Activated T-helper 1 cell treated with anti-CD3 and anti-CD28 coated beads, Interleukin-2, amount 50 U/mL, for 16 hours (primary cell): ENCODE data around the gene EGFLAM.

Source experiments
- DNase-seq, 2 donors: peaks; one replicate each; pipeline ENCODE4 v3.0.0-alpha.2; 2020; ENCODE audit warnings: low read depth in 1 of 2, low spot score in 1 of 2

EGFLAM gene

DNA sequence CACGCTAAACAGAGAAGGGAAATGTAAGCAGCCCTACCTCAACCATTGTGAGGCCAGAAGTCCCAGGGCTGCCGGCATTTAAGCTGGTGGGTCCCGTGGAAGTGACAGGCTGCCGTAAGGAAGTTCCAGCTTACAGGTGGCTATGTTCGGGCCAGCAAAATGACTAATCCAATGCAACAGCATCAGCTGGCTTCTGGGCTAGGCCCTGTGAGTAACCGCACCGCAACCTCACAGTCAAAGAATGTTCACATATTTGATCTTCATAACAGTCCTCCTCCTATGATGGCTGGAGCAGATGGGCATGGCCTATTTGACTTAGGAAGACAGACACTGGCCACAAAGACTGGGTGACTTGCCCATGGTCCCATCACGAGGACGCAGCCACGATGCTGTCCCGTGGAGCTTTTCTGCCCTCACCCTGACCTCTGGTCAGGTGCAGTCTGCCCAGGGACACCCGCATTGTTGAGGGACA, 209.9 kb downstream of the EGFLAM start:
- no peak for DNase-seq

DNA sequence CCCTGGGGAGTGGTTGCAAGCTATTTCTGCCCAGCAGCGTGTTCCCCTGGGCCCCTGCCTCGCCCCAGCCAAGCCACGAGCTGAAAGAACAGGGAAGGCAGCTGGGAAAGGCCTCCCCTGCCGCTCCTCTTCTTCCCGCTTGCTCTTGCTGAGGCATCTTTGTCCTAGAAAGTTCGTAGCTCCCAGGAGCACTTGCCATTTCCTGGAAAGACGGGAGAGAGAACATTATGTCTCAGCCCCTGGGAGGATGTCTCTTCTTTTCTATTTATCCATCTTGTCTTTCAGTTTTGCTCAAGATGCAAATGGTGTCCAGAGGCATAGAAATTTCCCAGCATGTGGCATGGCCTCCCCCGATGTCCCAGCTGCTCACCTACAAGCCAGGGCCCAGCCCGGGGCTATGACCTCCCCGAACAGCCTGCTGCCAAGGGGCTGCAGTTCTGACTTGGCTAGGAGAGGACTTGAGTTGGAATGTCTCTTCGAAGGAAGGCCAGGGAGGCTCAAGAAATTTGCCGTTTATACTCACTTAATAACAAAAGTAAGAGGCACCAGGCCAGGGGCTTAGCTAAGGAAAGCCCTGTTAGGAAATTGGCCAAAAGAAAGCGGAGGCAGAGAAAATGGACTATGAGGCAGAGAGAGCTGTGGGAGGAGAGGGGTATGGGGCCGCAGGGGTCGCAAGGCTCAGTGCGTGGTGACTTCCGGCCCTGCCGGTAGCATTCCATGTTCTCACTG, 210.8 kb downstream of the EGFLAM start:
- no peak for DNase-seq

DNA sequence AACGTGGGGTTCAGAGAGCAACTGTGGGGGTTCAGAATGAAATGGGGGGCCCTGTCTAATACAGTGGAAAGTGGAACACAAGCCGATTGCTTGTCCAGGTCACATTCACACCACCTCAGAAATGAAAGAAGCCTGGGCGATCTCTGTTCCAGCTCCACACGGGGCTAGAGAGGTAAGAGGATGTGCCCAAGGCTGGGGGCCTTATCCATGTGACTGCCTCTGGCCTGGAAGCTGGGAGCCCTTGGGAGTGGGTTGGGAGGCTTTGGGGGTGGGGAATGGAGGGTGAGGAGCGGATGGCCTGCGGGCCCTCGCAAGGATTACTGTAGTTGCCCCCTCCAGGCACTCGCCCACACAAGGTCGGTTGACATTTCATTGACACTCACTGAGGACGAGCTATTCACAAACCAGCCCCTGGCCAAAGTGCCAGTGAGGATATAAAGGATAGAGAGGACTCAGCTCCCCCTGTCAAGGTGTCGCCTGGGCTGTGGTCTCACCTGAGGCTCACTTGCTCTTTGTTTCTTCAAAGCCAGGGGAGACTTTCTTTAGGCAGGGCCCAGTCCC, 211.4 kb downstream of the EGFLAM start:
- no peak for DNase-seq

DNA sequence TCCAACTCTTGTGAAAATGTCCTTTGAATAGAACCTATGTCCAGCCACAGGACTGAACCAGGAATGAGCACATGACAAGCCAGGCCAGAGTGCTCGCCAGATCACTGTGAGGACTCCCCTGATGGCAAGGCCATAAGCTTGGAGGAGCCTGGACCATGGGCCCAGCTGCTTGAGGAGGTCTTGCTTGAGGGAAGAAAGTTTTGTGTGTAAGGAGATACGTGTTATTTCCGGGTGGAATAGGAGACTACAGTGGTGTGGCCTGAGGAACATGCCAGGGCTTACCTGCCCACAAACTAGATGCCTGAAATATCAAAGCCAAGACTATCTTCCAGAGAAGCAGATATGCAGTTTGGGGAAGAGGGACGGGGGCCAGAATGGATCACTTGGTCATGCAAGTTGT, 213.3 kb downstream of the EGFLAM start:
- no peak for DNase-seq

DNA sequence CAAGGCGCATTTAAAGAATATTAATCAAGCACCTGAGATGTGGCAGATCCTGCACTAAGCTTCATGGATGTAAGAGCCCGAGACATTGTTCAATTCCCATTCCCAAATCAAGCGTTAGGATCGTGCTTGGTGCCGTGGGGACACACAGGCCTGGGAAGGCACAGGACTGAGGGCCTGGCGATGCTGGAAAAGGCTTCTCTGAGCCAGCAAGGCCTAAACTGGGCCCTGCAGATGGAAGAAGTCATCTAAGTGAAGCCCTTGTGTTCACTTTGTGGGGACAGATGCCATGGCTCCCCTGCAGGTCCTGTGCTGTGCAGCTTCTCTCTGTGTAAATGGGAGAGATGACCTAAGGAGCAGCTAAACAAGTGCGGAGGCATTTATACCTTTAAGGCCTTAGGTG, 214.2 kb downstream of the EGFLAM start:
- no peak for DNase-seq

DNA sequence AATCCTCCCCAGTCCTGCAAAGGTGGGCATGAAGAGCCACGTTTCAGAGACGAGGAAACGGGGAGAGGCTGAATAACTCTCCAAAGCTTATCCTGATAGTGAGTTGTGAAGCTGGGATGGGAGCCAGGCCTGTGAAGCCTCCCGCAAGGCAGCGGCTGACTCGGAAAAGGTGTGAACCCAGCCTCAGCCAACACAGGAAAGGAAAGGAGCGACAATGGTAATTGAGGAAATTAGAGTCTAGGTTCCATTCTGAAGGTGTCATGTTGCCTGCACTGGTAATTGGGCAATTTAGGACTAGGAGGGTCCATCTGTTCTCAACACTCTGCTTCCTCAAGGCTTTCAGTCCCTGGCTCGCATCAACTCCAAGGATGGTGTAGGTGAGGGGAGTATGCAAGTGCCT, 214.6 kb downstream of the EGFLAM start:
- DNase-seq, result no peak

DNA sequence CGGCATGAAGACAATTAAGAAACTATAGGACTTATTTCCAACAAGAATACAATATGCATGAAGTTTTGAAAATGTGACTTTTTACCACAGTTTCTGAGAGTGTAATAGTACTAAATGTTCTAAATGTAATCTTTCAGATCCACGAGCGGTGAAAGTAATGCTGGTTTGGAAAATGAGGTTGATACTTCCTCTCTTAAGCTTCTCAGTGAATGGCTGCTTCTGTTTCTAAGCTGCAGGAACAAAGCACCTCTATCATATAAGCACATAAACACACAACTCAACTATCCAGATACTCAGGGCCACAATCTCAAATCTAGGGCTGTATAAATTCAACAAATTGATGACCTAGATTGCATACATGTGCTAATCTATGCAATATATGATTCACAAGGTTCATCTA, 219.8 kb downstream of the EGFLAM start:
- DNase-seq, result no peak

DNA sequence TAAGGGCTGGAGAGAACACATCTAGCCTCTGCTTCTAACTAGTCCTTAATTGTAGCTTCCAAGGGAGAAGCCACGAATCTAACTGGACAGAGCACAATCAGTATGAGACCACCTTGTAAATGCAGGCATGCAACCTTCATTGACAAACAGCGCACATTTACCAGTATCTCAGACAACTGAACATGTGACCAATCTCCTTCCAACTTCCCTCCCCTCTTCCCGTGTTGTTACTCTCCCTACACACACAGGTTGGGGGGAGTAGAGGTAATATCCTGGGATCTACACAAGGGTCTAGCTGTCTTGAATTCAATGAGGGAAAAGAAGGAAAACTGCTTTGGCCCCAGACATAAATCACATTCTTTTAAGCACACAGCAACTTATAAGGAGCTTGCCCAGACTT, 220.5 kb downstream of the EGFLAM start:
- no peak for DNase-seq

DNA sequence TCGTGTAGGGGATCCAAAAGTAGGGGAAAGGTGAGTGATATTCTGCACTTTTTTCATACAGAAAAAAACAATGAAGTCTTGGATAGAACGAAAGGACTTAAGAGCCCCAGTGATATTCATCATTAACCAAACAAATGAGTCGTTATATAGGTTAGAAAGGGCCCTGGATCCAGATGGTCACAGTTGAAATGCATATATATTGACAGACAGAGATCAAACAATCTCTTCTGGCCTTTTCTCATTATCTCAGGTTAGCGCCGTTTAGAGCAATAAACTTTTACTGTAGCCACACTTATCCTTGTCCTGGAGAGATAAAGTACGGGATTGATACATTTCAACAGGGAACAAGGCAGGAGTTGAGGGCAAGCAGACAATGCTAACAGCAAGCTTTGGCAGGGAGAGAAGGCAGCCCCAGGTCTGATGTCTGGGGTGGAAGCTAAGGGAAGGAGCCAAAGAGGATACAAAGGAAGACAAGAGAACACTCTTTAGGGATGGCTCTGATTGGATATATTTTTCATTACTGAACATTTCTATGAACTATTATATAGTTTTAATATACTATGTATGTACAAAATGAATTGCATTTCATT, 221.1 kb downstream of the EGFLAM start:
- no peak for DNase-seq

DNA sequence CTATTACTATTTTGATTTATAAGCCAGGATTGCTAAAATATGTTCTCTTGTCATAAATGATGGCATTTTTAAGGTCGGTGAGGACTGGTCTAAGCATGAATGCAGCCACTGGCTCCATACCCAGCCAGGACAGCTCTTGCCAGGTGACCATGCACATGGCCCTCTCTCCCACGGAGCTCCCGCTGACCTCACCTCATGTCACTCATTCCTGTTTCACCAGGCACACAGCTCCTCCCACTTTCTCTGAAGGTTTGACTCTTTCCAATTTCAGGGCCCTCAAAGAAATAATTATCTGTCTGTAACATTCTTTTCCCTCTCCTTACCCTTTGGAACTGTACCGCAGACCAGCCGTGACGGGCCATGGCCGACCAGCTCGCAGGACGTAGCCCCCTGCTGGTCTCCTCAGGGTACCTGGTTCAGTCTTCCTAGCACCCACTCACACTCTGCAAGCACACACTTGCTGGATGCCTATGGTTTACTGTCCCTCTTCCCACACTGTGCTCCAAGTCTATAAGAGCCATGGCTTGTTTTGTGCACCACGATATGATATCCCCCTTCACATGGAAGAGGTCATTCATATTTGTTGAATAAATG, 225.5 kb downstream of the EGFLAM start:
- no peak for DNase-seq

DNA sequence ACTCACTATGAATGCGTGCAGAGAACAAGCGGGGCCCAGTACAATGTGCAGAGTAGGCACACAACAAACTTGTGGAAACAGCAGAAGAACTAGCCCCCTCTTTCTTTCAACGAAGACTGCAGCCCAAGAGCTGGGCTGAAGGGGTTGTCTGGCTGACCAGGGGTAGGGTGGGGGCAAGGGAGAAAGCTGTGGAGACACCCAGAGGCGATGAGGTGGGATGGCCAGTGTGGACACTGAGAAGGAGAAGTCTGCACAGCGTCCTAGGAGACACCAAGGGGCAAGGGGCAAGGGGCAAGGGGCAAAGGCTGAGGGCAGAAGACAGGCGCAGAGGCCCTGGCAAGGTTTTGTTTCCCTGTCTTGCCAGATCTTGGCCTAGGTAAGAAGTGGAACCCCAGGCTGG, 235.8 kb downstream of the EGFLAM start:
- DNase-seq, result no peak

DNA sequence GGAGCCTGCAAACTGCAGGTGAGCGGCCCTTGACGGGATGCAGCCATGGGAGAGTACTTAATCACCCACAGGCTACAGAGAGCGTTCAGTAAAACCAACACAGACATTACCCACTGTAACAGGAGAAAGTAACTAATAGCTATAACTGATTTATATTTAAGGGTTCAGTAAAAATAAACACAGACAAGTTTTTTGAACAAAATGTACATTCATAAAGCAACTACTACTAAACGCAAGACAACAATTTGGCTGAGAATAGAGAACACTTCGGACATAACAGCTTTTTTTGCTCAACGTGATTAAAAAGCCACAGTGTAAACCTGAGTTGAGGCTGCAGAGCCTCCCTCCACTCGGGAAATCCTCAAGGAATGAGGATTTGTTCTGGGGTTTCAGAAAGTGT, 236.4 kb downstream of the EGFLAM start:
- DNase-seq, result no peak

DNA sequence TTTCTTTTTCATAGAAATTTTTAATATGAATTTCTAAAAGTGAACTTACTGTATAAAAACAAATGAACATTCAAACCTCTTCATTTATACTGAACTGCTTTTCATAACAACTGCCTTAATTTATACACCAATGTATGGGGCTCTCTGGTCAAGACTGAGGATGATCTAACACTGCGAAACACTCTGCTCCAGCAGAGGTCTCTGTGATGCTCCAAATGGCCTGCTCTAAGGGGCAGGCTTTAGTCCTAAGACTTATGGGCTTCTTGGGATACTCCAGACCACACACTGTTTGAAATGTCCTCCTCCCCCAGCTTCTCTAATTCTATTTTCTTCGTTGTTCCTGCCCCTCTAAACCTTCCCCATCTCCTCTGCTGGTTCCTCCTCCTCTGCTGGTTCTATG, 239.6 kb downstream of the EGFLAM start:
- no peak for DNase-seq

DNA sequence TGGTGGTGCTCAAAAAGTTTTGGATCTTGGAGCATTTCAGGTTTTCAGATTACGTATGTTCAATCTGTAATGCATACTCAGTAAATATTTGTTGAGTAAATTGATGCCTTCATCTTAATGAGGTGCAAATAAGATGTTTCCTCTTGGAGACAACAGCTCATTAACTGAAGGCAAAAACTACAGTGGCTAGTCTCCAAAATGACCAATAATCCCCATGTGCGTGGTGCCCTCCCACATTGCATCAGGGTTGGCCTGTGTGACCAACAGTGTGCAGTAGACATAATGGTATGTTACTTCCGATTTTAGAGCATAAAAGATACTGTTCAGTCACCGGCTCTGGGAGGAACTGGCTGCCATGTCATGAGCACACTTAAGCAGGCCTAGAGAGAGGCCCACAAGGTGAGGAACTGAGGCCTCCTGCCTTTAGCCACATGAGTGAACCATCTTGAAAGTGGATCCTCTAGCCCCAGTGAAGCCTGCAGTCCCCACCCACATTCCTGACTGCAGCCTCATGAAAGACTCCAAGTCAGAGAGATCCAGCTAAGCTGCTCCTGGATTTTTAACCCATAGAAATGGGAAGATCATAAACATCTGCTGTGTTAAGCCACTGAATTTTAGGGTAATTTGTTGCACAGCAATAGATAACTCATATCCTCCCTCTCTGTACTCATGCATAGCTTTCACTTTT, 242.4 kb downstream of the EGFLAM start:
- no peak for DNase-seq

DNA sequence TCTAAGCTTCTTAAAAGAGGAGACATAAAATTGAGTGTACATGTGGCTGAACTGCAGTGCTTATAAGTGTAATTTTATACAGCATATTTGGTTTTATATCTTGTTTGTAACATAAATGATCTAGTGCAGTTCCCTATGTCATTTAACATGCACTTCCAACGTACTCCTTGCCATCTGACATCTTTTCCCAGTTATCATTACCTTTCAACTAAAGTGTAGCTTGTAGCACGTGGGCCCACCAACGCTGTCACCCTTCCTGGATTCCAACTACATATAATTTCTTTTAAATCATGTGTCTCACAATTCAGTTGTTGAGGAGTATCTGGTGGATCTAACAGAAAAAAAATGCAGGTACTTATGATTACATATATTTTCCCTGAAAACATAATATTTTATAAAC, 247.9 kb downstream of the EGFLAM start:
- DNase-seq, result no peak

DNA sequence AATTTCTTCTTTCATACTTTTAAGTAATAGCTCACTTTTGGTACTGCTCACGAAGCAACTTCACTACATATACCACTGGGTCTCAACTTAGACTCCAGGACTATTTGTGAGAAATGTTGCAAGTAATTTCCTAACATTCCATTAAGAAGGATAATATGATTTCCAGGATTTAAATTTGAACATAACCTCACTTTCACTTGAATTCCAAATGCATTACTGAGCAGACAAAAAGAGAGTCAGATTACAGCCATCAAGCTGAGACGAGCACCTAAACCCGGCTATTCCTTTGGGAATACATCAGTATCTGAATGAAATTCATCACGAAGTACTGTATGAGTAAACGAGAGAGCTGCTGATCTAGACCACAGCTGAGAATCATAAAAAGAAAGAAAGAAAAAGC, 250.8 kb downstream of the EGFLAM start:
- no peak for DNase-seq
